LNCAP (cell line): Measurements from ENCODE around the gene GRB2.

Experiments
- TF ChIP-seq, protein P1 (sequence below): fragments of 450-650 bp; IDR thresholded peaks from 2 replicates; pipeline ENCODE4 v1.5.1; 2017; ENCODE audit warnings: mild to moderate bottlenecking

The GRB2 gene

DNA sequence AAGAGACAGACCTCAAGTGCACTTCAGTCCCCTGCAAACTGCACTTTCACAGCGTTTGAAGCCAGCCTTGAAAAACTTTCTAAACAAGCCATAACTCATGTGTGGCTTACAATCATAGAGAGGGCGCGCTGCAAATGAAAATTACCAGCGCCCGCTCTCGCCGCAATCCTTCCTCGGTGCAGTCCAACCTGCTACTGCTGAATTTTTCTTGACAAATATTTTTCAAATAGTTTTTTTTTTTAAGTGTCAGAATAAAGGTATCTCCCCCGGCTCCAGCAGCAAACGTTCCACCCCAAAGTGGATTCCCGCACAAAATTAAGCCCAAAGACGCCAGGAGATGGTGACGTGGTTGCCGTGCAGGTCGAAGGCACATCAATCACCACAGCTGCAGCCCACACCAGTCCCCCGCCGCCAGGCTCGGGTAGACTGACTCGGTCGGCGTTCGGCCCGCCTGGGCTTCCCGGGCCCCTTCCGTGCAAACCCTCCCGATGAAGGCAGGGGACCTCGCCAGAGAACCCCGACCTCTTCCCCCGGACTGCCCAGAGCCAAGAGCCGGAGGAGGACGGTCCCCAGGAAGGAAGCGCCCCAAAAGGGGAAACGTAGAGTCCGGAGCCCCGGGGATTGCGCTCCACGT is 630 bp downstream of the GRB2 start:
- TF ChIP-seq, protein P1, sequence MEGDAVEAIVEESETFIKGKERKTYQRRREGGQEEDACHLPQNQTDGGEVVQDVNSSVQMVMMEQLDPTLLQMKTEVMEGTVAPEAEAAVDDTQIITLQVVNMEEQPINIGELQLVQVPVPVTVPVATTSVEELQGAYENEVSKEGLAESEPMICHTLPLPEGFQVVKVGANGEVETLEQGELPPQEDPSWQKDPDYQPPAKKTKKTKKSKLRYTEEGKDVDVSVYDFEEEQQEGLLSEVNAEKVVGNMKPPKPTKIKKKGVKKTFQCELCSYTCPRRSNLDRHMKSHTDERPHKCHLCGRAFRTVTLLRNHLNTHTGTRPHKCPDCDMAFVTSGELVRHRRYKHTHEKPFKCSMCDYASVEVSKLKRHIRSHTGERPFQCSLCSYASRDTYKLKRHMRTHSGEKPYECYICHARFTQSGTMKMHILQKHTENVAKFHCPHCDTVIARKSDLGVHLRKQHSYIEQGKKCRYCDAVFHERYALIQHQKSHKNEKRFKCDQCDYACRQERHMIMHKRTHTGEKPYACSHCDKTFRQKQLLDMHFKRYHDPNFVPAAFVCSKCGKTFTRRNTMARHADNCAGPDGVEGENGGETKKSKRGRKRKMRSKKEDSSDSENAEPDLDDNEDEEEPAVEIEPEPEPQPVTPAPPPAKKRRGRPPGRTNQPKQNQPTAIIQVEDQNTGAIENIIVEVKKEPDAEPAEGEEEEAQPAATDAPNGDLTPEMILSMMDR: no peak

DNA sequence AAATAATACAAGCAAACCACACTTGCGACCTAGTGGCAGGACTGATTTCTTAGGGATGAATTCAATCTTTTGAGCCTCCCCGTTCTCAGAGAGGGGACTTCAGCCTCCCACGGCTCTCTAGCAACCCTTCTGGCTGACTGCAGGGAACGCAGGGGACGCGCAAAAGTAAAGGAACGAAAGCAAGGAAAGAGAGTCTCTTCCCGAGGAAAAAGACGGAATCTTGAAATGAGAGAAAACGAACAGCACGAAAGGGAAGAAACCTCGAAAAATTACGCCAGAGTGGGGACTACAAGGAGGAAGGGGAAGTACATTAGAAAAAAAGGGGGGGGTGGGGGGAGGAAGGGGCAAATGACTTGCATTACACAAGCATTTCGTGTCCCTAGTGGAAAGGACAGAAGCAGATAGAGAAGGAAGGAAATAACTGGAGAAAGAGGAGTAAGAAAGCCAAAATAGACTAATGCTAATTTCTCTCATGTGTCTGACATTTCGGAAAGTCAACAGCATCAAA is 1.2 kb downstream of the GRB2 start:
- TF ChIP-seq, protein P1: peak; percentile 84

DNA sequence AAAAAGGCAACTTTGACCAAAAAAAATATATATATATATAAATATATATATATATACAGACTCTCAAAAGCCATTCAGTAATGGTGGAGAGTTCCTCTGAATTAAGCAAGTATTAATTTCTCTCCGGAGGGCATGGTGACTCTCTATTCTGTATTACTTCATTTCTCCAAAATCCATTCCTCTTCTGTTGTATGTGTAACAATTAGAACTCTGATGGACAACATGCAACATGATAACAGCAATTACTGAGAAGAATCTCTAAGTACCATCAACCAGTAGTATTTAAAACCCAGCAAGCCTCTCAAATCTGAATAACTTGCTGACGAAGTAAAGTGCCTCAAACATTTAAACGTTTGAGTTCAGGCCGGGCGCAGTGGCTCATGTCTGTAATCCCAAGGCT is 2.3 kb downstream of the GRB2 start:
- TF ChIP-seq, protein P1: no peak

DNA sequence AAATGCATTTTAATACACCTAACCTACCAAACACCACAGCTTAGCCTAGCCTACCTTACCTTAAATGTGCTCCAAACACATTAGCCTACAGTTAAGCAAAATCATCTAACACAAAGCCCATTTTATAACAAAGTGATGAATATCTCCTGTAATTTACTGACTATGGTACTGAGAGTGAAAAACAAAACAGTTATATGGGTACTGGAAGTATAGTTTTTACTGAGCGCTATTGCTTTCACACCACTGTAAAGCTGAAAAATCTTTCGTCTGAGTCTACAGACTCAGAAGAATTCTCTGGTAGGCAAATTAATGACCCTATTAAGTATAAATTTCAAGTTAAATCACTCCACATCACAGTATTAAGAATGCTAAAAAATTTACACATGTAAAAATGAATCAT is 3.5 kb downstream of the GRB2 start:
- TF ChIP-seq, protein P1: no peak

DNA sequence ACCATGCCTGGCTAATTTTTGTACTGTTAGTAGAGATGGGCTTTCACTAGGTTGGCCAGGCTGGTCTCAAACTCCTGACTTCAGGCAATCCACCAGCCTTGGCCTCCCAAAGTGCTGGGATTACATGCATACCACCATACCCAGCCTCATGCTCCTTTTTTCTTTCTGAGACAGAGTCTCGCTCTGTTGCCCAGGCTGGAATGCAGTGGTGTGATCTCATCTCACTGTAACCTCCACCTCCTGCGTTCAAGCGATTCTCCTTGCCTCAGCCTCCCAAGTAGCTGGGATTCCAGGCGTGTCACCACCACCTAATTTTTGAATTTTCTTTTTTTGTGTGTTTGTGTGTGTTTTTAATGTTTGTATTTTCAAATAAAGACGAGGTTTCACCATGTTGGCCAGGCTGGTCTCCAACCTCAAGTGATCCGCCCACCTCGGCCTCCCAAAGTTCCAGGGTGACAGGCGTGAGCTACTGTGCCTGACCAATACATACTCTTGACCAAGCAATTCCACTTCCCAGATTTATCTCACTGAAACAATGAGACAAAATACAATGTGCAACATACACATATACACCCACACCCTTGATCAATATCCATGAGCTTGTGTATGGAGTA is 5.0 kb downstream of the GRB2 start:
- TF ChIP-seq, protein P1: no peak

DNA sequence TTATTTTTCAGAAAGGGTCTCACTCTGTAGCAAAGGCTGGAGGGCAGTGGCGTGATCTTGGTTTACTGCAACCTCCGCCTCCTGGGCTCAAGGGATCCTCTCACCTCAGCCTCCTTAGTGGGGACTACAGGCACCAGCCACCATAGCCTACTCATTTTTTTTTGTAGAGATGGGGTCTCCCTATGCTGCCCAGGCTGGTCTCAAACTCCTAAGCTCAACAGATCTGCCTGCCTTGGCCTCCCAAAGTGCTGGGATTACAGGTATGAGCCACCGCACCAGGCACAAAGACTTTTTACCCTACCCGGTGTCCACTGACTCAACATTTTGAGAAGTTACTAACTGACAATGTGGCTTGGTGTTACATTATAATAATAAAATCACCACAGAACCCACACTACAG is 7.2 kb downstream of the GRB2 start:
- TF ChIP-seq, protein P1: no peak

DNA sequence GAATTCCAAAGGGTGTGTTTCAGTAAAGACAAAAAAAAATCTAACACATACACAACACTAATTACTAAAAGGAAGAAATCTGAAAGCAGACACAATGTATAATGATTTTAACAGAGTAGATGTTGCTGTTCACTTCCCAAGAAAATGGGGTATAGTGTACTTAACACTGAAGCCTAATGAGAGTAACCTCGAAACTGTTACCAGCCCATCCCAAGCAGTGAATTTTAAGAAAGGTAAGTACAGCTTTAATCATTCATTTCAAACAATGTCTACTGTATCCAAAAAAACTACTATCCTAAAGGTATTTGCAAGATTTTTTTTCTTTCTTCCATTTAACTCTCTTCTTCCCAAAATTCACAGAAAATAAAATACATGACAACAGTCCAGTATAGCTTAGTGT is 8.3 kb downstream of the GRB2 start:
- TF ChIP-seq, protein P1: no peak
